Kasumi-1 (cell line): ENCODE measurements around the gene SMIM26.

Source experiments
- DNase-seq, 2 experiments: peaks; one replicate each; lab custom pipeline; 2025; lab: John Stamatoyannopoulos, UW

The SMIM26 gene

GRCh38 chr20:18580012-18580411 is 12.8 kb downstream of the SMIM26 start:
- no peak for DNase-seq

DNA sequence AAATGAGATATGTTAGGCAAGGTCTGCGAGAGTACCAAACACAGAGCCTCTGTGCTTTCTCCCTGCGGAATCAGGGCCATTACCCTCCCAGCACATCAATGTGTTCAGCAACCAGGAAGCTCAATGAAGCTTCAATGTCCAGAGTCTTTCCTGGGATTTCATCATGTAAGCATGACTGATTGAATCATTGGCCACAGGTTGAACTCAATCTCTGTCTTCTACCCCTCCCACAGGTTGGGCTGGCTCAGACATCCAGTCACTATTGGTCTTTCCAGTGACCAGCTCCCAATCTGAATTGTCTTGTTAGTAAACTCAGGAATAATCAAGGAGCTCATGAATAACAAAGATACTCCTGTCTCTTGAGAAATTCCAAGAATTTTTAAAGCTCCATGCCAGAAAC is 17.9 kb downstream of the SMIM26 start:
- no peak for DNase-seq

DNA sequence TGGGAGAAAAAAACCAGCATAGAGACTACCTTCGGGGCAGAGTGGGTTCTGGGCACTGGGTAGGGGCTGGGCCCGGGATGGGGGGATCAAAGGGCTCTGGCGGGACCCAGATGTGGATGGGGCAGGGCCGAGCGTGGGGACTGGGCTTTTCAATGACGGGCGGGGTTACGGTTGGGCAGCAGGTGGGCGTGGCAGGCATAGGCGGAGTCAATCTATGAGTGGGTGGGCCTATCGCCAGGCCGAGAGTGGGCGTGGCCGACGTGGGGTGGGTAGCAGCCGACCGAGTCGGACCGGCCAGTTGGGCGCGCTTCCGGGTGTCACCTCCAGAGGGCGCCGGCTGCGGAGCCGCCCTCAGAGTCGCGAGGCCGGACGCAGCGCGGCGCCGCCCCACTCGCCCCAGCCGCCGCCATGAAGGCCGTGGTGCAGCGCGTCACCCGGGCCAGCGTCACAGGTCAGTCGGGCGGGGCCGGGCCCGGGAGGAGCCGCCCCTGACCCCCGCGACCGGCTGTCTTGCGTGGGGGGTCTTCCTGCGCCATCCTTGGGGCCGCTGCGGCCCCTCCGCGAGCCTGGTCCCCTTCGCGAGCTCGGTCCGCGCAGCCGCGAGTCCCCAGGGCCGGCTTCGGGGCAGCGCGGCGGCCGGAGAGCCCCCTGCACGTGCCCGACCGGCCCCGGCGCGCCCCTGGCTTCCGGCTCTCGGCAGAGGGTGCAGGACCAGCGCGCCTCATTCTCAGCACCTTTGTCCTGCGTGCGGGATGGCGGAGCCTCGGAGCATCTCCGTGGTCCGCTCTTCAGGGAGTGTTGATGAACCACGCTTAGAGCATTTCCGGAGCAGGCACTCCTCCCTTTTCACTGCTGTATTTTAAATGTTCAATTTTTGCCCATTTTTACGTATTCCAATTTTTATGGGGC is 20.7 kb downstream of the SMIM26 start, which contains the start of gene DTD1:
DTD1 (plus strand) TSS at position 390 of the 909 bp plus-strand sequence; CDS start at position 409, 19 bp downstream.
- DNase-seq: peak; percentile 75 to 82

DNA sequence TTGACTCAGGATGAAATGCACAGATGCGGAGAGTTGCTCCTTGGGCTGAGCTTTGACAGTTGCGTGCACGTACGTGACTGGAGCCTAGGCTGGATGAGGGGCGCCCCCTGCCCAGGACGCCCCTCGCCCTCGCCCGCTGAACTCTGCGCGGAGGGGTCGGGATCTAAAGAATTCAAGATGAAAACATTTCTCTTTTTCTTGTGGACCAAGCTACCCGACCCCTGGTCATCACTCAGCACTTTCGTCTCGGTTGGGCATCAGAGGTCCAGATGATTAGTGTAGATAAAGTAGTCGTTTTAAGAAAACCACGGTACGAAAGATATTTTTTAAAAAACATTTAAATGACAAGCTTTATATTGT is 21.3 kb downstream of the SMIM26 start:
- DNase-seq: peak in 1 of 2 experiments; percentile 45

DNA sequence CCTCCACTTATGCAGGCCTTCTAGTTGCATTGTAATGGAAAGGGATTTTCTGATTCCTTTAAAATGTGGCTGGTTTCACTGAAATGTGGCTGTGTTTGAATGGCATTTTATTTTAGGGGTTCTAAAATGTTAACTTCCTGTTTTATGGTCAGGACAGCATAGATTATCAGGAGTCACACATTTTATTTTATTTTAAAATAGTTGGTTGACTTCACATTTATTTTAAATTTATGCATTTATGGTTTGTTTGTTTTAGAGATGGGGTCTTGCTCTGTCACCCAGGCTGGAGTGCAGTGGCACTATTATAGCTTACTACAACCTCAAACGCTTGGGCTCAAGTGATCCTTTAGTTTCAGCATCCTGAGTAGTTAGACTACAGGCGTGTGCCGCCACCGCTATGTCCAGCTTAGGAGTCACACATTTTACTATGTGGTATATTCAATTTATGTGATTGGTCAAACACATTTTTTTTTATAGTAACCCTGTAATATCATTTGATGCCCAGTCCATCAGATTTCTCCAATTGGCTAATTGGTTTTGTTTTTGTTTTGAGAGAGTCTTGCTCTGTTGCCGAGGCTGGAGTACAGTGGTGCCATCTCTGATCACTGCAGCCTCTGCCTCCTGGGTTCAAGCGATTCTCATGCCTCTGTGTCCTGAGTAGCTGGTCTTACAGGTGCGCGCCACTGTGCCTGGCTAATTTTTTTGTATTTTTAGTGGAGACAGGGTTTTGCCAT is 22.9 kb downstream of the SMIM26 start:
- no peak for DNase-seq

DNA sequence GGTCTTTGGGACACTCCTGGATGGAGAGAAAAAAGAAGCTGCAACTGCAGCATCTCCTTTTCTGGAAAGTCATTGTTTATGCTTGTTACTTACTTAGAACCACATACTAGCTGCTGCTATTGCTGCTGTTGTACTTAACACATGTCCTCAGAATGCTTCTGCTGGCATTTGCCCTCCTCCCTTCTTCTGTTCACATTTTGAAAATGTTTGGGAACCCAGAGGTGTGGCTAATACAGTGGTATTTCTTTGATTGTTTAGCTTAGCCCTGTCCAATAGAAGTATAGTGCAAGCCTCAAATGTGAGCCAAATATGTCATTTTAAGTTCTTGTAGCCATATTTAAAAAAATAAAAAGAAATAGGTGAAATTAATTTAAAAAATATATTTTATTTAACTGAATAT is 29.0 kb downstream of the SMIM26 start:
- DNase-seq: no peak

- no peak for DNase-seq
Observed at GRCh38 chr20:18609741-18610140, 42.5 kb downstream of the SMIM26 start.

GRCh38 chr20:18611492-18611891 is 44.3 kb downstream of the SMIM26 start:
- no peak for DNase-seq

GRCh38 chr20:18613553-18613952 is 46.3 kb downstream of the SMIM26 start:
- no peak for DNase-seq

DNA sequence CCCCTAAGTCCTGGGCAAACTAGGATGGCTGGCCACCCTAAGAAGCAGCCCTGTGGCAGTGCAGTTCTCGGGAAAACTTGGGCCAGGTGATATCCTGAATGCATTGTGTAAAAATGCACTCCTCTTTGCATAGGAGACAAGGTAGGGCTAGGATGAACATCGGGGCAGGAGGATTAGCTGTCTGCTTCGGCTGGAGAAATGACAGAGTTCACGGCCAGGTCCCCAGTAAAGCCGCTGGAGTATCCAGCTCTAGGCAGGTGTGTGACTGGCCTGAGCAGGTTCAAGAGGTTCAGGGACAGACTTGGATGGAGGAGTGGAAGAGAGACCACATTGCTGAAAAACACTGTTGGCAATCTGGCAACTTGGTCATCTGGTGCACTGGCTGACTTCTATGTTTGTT is 47.0 kb downstream of the SMIM26 start:
- DNase-seq: no peak

DNA sequence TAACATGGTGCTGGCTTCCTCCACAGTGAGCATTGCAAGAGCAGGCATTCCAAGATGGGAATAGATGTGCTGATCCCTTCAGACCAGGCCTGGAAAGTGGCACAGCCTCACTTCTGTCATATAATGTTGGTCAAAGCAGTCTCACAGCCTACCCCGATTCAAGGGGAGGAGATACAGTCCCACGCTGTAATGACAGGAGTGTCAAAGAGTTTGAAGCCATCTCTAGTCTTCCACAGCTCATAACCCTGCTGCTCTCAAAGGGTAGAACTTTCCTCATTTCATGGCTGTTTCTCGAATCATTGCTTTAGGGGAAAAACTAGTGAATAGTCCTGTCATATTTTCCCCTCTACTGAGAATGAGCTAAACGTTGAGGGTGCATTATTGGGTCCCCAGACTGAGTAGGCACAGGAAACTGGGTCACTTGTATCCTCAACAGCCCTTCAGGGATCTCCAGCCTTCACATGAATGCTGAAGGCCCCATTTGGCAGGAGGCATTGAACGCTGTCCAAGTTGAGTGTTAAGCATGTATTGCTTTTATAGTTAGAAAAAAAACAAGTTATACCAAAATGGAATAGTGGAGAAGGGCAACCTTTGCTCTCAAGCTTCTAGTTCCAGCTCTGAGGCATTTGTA is 47.9 kb downstream of the SMIM26 start:
- no peak for DNase-seq
